Pancreas (tissue), 10 donors: ENCODE measurements around the gene SMIM7. TPM values are rescaled to one million over a fixed set of nuclear protein-coding genes. Genes with fewer than 3 reads are reported as not detected.
"Not testable (repeated sequence)": the region's sequence is repeated elsewhere in the genome, so short reads cannot be mapped to it uniquely, and the experiment has no call there.

Experiments
- ATAC-seq, 4 donors: fragments of 200-7000 bp; cut with Tn5 transposase; one replicate each; pipeline versions ENCODE4 v1.8.0 to v1.9.1; 2020; ENCODE audit warnings: mild to moderate bottlenecking in 4 of 4, moderate library complexity in 4 of 4
- DNase-seq, 6 donors: peaks; one replicate each; pipeline ENCODE4 v3.0.0-alpha.2; 2020
- FAIRE-seq: peaks from 2 replicates; lab custom pipeline; 2012; peaks lifted over from hg19 to GRCh38; lab: Jason Lieb, UNC
- H3K27ac ChIP-seq, 4 donors: fragments of 200-600 bp; sonication (generic); 1 replicate in 3 of 4; 2 replicates in 1 of 4; pipeline versions ENCODE4 v1.5.0 to v1.8.0; 2020
- H3K27me3 ChIP-seq, 4 donors: fragments of 200-600 bp; one replicate each; pipeline ENCODE4 v1.8.0; 2021
- H3K36me3 ChIP-seq, 3 donors: fragments of 200-600 bp; sonication (generic) in 1 of 3; one replicate each; pipeline versions ENCODE4 v1.5.0 to v1.8.0; 2020 to 2021
- H3K4me1 ChIP-seq, 3 donors: fragments of 200-600 bp; one replicate each; pipeline ENCODE4 v1.8.0; 2021
- H3K4me3 ChIP-seq, 4 donors: fragments of 200-600 bp; sonication (generic) in 2 of 4; one replicate each; pipeline versions ENCODE4 v1.5.0 to v1.8.0; 2020 to 2021
- H3K9me3 ChIP-seq, 4 donors: fragments of 200-600 bp; one replicate each; pipeline ENCODE4 v1.8.0; 2021
- WGBS, 2 donors: extraction: QIAGEN DNeasy Blood & Tissue Kit; methylation state at CpG; one replicate each; pipeline ENCODE4 v1.1.7; 2013; 5-methylcytosine and 5-hydroxymethylcytosine counted together
- intact Hi-C, 3 donors: fragments of 100-400 bp; cut with DNase I; formaldehyde crosslinking; loops; one replicate each; pipeline versions ENCODE4 v1.11.1 to v1.14.2; 2022
- polyA plus RNA-seq, 2 donors: library from polyadenylated mRNA; stranded (reverse); fragments of 200-250 nt; gene quantifications; one replicate each; pipeline ENCODE4 v1.2.3, GENCODE V29; 2013
- total RNA-seq, 6 donors: library from RNA; stranded (reverse); fragmentation: NEBNext Ultra II Directional in 4 of 6; extraction: Animal tissue kit (Norgen Biotek cat#: 25700) in 4 of 6; gene quantifications; one replicate each; pipeline versions ENCODE4 v1.2.1 to v1.2.4, GENCODE V29; 2021 to 2023
- TF ChIP-seq, protein P1 (sequence below), 4 donors: fragments of 200-600 bp; sonication (generic) in 3 of 4; IDR thresholded peaks; one replicate each; pipeline versions ENCODE4 v1.5.0 to v1.8.0; 2021; ENCODE audit warnings: antibody characterized with exemption in 4 of 4
- donor health status: healthy with polysubstance abuse.
- donor health status: DM: no; HTN: no; CAD: no; lungs with moderate emphysema.
- donor health status: DM: no; HTN: no; CAD: no.
- donor health status: control.
- donor health status: control.
- donor health status: Bipolar disorder and iron deficiency.
- donor health status: DM: yes; HTN: yes; CAD: no.
- donor health status: DM: no; HTN: no; CAD: no.
- donor health status: DM: no; HTN: no; CAD: no.
- donor health status: DM: yes; HTN: yes; CAD: no.

Gene SMIM7
- total and polyA plus RNA-seq, 8 donors: 34.1 to 77.8 (median 44.6) TPM

DNA sequence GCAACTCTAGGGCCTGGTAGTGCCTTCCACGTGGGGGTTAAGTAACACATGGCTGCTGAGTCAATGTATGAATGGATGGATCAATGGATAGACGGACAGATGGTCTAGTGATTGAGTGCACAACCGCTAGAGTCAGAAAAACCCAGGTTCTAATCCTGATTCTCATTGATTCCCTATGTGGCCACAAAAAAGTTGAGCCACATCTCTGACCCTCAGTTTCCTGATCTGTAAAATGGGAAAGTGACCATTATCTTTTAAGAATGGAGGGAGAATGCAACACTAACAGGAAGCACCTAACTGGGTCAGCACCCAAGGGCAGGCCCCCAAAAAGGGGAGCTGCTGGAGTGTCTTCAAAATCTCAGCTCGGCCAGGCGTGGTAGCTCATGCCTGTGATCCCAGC, 2.6 kb downstream of the SMIM7 start:
- H3K27ac ChIP-seq: no peak overlapping the region
- ATAC-seq: no peak
- no peak for FAIRE-seq
- H3K4me1 ChIP-seq: peaks cover 6 to 12% (median 10%) of the 10 kb centered on the region in 3 donors
- H3K4me3 ChIP-seq: no peak overlapping the region
- H3K27me3 ChIP-seq: no peaks in the 10 kb centered on the region
- no peaks in the 10 kb centered on the region for H3K9me3 ChIP-seq
- intact Hi-C loops: no loop called here
- H3K36me3 ChIP-seq: peaks cover 6 to 27% (median 9%) of the 10 kb centered on the region in 3 donors
- TF ChIP-seq, protein P1, sequence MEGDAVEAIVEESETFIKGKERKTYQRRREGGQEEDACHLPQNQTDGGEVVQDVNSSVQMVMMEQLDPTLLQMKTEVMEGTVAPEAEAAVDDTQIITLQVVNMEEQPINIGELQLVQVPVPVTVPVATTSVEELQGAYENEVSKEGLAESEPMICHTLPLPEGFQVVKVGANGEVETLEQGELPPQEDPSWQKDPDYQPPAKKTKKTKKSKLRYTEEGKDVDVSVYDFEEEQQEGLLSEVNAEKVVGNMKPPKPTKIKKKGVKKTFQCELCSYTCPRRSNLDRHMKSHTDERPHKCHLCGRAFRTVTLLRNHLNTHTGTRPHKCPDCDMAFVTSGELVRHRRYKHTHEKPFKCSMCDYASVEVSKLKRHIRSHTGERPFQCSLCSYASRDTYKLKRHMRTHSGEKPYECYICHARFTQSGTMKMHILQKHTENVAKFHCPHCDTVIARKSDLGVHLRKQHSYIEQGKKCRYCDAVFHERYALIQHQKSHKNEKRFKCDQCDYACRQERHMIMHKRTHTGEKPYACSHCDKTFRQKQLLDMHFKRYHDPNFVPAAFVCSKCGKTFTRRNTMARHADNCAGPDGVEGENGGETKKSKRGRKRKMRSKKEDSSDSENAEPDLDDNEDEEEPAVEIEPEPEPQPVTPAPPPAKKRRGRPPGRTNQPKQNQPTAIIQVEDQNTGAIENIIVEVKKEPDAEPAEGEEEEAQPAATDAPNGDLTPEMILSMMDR (IDR thresholded peaks at IDR 0.05): no peak
- no peak for DNase-seq
- 74 to 75% methylated on average over 5 of the region's 5 CpGs for WGBS, 2 donors

DNA sequence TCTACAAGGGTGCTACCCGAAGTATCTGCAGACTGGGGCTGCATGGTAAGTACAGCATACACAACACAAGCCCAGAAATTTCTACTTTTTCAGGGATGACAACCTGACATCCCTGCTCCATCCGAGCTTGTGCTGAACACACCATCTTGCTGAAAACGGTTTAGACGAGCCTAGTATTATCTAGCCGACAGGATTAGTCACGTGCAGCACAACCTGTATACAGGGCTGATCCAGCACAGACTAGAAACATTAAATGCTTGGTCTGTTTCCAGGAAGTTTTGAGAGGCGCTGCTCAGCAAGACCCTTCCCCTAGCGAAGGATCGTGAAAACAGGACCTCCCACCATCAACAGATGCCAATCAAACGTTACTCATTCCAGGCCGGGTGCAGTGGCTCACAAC, 4.2 kb downstream of the SMIM7 start:
- WGBS, 2 donors: 75 to 85% methylated on average over 11 of the region's 11 CpGs
- H3K9me3 ChIP-seq: no peaks in the 10 kb centered on the region
- peaks cover 6 to 12% (median 10%) of the 10 kb centered on the region in 3 donors for H3K4me1 ChIP-seq
- H3K27me3 ChIP-seq: no peaks in the 10 kb centered on the region
- DNase-seq (no peak), FAIRE-seq (no peak), ATAC-seq (no peak)
- intact Hi-C loops: no loop called here
- no peak overlapping the region for H3K27ac ChIP-seq
- no peak overlapping the region for H3K4me3 ChIP-seq
- peaks cover 6 to 42% (median 20%) of the 10 kb centered on the region in 3 donors for H3K36me3 ChIP-seq
- TF ChIP-seq, protein P1 (IDR thresholded peaks at IDR 0.05): no peak

DNA sequence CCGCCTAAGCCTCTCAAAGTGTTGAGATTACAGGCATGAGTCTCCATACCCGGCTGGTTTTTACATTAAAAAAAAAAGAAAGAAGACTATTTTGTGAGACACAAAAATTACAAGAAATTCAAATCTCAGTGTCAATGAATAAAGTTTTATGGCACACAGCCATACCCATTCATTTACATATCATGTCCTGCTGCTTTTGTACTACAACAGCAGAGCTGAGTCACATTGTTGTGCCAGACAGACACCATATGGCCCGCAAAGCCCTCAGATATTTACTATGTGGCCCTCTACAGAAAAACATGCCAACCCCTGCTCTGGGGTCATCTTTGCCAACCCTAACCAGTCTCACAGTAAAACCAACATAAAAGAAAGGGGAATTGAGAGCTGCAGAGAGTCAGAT, 5.3 kb downstream of the SMIM7 start:
- 86 to 94% methylated on average over 3 of the region's 3 CpGs for WGBS, 2 donors
- intact Hi-C loops: no loop called here
- TF ChIP-seq, protein P1 (IDR thresholded peaks at IDR 0.05): no peak
- no peak for DNase-seq
- no peak for FAIRE-seq
- Histone ChIP-seq H3K4me3 (no peak overlapping the region), H3K36me3 (peaks cover 6 to 44% (median 20%) of the 10 kb centered on the region in 3 donors), H3K9me3 (no peaks in the 10 kb centered on the region), H3K27me3 (no peaks in the 10 kb centered on the region), H3K4me1 (peaks cover 6 to 12% (median 10%) of the 10 kb centered on the region in 3 donors), H3K27ac (no peak overlapping the region)
- ATAC-seq: no peak

DNA sequence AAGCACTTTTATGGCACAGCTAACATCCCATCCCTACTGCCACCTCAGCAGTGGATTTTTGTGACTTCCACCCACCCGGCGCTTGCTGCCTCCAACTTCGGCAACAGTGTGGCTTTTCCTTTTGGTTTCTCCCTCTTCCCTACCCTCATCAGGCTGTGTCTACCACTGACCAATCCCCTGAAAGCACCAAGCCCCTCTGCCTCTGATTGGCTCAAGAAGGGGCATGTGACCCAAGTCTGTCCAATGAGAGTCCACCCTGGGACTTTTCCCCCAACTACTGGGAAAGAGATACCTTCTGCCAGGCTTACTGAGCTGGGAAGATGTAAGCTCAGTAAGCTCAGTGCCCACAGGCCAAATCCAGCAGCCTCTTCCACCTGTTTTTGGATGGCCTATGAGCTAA, 5.8 kb downstream of the SMIM7 start:
- no peak for ATAC-seq
- H3K36me3 ChIP-seq: peaks cover 6 to 44% (median 20%) of the 10 kb centered on the region in 3 donors
- WGBS, 2 donors: 89 to 94% methylated on average over 3 of the region's 3 CpGs

DNA sequence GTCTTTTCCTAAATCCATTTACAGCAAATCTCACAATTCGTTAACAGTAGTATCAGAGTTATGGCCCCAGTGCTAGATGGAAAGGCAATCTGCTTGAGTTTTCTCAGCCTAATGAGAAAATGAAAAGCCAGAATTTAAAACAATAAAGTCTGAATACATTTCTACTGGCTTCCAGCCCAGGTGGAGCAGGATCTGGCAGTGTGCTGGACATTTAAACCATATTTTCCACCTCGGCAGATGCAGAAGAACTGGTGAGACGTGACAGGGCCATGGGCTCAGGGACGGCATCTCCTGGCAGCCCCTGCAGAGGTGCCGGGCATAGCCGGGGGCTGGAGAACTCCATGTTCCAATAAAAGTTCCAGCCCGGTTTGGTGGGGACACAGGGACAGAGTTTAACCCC, 7.1 kb downstream of the SMIM7 start:
- Histone ChIP-seq H3K27me3 (no peaks in the 10 kb centered on the region), H3K4me1 (no peaks in the 10 kb centered on the region), H3K4me3 (no peak overlapping the region), H3K27ac (no peak overlapping the region), H3K36me3 (peaks cover 6 to 44% (median 20%) of the 10 kb centered on the region in 3 donors), H3K9me3 (no peaks in the 10 kb centered on the region)
- ATAC-seq: no peak
- 78 to 87% methylated on average over 7 of the region's 7 CpGs for WGBS, 2 donors
- DNase-seq: no peak
- intact Hi-C loops: no loop called here
- TF ChIP-seq, protein P1 (IDR thresholded peaks at IDR 0.05): no peak
- FAIRE-seq: no peak

More for the DNA sequence above, 5.8 kb downstream of the SMIM7 start:
- FAIRE-seq: no peak
- Histone ChIP-seq H3K27ac (no peak overlapping the region), H3K4me3 (no peak overlapping the region), H3K4me1 (peaks cover 6 to 11% (median 9%) of the 10 kb centered on the region in 3 donors), H3K27me3 (no peaks in the 10 kb centered on the region), H3K9me3 (no peaks in the 10 kb centered on the region)
- no peak for DNase-seq
- TF ChIP-seq, protein P1 (IDR thresholded peaks at IDR 0.05): no peak
- intact Hi-C loops: no loop called here

DNA sequence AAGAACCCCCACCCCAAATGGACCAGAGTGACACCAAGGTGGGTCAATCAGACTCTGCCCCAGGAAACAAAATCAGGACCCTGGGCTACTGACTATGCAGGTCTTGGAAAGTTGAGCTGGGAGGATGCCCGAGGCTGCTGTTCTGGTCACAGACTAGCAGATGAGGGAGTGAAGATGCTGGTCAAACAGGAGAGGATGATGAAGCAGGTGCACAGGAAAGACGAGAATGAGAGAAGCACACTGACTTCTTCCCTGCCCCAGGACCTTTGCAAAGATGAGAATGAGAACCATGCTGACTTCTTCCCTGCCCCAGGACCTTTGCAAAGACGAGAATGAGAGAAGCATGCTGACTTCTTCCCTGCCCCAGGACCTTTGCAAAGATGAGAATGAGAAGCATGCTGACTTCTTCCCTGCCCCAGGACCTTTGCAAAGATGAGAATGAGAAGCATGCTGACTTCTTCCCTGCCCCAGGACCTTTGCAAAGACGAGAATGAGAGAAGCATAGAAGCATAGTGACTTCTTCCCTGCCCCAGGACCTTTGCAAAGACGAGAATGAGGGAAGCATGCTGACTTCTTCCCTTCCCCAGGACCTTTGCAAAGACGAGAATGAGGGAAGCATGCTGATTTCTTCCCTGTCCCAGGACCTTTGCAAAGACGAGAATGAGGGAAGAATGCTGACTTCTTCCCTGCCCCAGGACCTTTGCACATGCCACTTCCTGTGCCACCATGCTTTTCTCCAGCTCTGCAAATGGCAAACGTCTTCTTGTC, 8.3 kb downstream of the SMIM7 start:
- H3K27ac ChIP-seq, H3K9me3 ChIP-seq, H3K4me1 ChIP-seq, FAIRE-seq, H3K27me3 ChIP-seq, H3K4me3 ChIP-seq, DNase-seq, intact Hi-C loops, ATAC-seq: not testable (repeated sequence)
- peaks cover 6 to 54% (median 15%) of the 10 kb centered on the region in 3 donors for H3K36me3 ChIP-seq
- 86 to 90% methylated on average over 8 of the region's 8 CpGs for WGBS, 2 donors
